GM23248 (cell line): ENCODE data around the gene TRMU.

ENCODE experiments used
- EZH2 ChIP-seq: fragments of 200-600 bp; sonication (generic); IDR thresholded peaks from 2 replicates; pipeline ENCODE4 v1.6.1; 2018; ENCODE audit warnings: antibody characterized with exemption, mild to moderate bottlenecking; ENCODE audit not compliant: insufficient read depth, poor library complexity, severe bottlenecking
- EZH2phosphoT487 ChIP-seq: fragments of 200-600 bp; sonication (generic); IDR thresholded peaks from 2 replicates; pipeline ENCODE4 v1.6.1; 2018; ENCODE audit warnings: antibody characterized with exemption, moderate library complexity, mild to moderate bottlenecking, low read depth; ENCODE audit not compliant: insufficient read depth

DNA sequence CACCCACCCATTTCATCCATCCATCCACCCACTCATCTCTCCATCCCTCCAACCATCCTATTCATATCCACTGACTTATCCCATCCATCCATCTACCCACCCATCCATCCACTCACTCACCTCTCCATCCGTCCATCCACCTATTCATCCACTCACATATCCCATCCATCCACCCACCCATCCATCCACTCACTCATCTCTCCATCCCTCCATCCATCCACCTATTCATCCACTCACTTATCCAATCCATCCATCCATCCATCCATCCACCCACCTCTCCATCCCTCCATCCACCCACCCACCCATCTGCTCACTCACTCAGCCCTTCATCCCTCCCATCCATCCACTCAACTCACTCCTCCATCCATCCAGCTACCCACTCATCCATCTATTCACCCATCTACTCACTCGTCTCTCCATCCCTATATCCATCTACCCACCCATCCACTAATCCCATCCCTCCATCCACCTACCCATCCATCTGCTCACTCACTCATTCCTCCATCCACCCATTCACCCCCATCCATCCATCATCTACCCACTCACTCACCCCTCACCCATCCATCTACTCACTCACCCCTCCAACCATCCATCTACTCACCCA lies 36.2 kb downstream of the TRMU start:
- TF ChIP-seq EZH2phosphoT487 (no peak), EZH2 (no peak)
